Measurements from ENCODE around the gene RAD51C.

- TF ChIP-seq EZH2phosphoT487 (IDR thresholded peaks at IDR 0.05; ENCODE audit: low read depth), result no peak
- TF ChIP-seq CTCF (IDR thresholded peaks at IDR 0.05; ENCODE audit: low read depth, low read length), result no peak
Measured at GRCh38 chr17:58753026-58753425, 60.6 kb downstream of the RAD51C start.
